AG09319 (cell line): Measurements from ENCODE around the gene USP22.
"Not testable (repeated sequence)": the region's sequence is repeated elsewhere in the genome, so short reads cannot be mapped to it uniquely, and the experiment has no call there.

Source experiments
- DNase-seq: peaks from one replicate; pipeline ENCODE4 v3.0.0-alpha.2; 2010; ENCODE audit warnings: low read depth; ENCODE audit errors: extremely low read depth
- CTCF ChIP-seq: IDR thresholded peaks from 2 replicates; pipeline ENCODE4 v1.5.1; 2011; ENCODE audit warnings: low read depth, mild to moderate bottlenecking, inconsistent platforms, low read length, moderate library complexity

USP22 gene

DNA sequence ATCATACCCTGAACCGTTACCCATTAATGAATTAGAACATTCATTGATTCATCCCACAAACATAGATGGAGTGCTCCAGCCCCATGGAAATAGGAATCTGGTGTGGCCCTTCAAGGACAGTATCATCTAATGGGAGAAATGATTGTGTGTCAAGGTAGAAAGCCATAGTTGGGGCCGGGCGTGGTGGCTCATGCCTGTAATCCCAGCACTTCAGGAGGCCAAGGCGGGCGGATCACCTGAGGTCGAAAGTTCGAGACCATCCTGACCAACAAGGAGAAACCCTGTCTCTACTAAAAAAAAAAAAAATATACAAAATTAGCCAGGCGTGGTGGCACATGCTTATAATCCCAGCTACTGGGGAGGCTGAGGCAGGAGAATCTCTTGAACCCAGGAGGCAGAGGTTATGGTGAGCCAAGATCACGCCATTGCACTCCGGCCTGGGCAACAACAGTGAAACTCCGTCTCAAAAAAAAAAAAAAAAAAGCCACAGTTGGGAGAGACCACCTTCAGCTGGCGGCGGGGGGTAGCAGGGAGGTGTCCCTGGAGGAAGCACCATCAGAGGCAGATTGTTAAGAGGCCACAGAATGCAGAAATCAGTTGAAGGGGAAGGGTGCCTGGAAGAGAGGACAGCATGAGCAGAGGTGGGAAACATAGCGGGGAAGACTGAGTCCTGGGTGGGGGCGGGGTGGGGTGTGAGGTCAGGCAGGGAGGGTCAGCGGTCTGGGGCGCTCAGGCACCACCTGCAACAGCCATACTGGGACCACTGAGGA, 60.0 kb downstream of the USP22 start:
- DNase-seq: no peak
- TF ChIP-seq CTCF: no peak

DNA sequence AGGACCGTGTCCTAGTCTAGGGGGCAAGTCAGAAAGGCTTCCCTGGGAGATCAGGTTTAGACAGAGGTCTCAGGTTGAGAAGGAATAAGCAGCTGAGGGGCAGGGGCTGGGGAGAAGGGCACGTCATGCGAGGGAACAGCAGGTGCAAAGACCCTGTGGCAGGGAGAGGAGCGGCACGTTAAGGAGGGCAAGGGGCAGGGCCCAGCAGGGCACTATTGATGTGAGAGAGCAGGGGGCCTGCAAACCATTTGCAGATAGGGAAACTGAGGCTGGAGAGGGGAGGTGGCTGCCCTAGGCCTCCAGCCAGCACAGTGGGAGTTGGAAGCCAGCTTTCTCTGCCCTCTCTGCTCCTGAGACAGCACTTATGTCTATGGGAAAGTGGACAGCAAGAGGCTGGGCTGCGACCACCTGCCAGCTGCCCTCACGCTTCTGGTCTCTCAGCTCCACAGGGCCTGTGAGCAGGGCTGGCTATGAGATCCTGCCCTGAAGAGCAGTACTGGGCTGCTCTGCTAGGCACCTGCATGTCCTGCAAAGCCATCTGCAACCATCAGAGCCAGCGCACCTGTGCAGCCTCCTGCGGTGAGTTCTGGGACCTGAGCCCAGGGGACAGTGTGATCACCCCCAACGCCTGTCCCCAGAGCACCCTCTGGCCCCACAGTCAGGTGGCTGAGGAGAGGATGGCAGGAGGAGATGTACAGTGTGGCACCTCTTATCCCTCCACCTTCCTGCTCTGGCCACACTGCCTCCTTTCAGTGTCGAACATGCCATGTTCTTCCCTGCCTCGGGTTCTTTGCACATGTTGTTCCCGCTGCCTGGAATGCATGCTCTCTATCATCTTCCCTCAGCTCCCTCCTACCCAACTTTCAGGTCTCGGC, 61.5 kb downstream of the USP22 start:
- no peak for TF ChIP-seq CTCF
- DNase-seq: no peak

DNA sequence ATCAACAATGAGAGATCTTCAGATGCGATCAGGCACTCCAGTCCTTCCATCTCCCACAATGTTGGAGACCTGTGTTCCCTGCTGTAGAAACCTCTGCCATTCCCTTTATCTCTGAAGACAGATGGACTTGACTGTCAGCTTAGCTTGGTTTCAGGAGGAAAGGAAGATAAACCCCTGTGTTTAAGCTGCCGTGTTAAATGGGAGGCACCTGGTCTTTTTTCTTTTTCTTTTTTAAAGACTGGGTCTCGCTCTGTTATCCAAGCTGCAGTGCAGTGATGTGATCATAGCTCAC, 63.1 kb downstream of the USP22 start:
- DNase-seq: no peak
- no peak for TF ChIP-seq CTCF

- not testable (repeated sequence) for DNase-seq
Measured at GRCh38 chr17:20979007-20979791, 63.6 kb downstream of the USP22 start.

DNA sequence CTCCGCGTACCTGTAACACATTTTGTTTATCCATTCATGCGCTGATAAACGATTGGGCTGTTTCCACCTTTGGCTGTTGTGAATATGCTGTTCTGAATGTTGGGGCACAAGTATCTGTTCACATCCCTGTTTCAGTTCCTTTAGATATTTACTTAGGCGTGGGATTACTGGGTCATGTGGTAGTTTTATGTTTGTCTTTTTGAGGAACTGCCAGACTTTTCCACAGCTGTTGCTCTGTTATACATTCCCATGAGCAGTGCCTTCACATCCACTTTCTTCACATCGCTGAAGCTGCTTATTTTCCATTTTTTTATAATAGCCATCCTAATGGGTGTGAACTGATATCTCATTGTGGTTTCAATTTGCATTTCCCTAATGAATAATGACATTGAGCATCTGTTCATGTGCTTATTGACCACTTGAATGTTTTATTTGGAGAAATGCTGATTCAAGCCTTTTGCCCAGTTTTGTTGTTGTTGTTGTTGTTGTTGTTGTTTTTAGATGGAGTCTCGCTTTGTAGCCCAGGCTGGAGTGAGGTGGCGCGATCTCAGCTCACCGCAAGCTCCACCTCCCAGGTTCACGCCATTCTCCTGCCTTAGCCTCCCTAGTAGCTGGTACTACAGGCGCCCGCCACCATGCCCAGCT, 65.1 kb downstream of the USP22 start:
- not testable (repeated sequence) for DNase-seq

- DNase-seq: no peak
Measured at GRCh38 chr17:20975566-20975965, 67.2 kb downstream of the USP22 start.

DNA sequence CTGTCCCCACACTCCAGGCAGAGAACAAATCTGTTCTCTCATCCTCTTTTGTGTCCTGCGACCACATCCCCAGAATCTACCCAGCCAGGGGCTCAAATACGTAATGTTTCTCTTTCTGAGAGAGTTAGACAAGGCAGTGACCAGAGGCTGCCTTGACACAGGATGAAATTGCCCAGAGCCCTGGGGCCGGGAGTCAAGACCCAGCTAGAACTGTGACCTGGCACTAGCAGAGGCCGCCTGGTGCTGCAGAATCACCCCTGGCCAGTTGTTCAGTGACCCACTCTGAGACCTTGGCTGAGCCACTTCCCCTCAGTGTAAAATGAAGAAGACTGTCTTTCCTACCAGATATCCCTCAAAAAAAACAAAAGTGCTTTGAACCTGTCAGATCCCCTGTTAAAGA, 72.5 kb downstream of the USP22 start:
- no peak for DNase-seq

More at GRCh38 chr17:20975566-20975965, 67.2 kb downstream of the USP22 start:
- no peak for TF ChIP-seq CTCF

More for the DNA sequence above, 72.5 kb downstream of the USP22 start:
- no peak for TF ChIP-seq CTCF
